Measurements from ENCODE around the gene ZNF543.
"Not testable (repeated sequence)": the region's sequence is repeated elsewhere in the genome, so short reads cannot be mapped to it uniquely, and the experiment has no call there.

The ZNF543 gene

GRCh38 chr19:57321116-57321515, 844 bp downstream of the ZNF543 start:
- no peak for DNase-seq (ENCODE audit: low read depth in 2 of 2)

GRCh38 chr19:57321751-57322150, 1.5 kb downstream of the ZNF543 start:
- no peak for DNase-seq (ENCODE audit: low read depth in 2 of 2)

DNA sequence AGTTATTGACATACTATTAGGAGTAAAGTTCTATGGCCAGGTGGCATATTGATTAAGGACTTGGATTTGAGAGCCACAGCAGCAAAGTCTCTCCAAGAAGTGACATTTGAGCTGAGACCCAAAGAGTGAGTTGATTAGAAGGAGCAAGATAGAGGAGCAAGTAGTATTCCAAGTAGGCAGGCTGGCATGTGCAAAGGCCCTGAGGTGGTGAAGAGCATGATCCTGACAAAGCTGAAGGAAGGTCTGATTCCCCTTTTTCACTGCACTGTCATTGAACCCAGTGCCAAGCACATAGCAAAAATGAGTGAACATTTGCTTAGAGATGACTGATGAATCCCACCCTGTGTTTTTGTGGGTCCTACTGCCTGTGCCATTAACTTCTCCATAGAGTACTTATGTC, 4.7 kb downstream of the ZNF543 start:
- DNase-seq (ENCODE audit: low read depth in 2 of 2): no peak

- no peak for DNase-seq (ENCODE audit: low read depth in 2 of 2)
Observed at GRCh38 chr19:57327993-57328392, 7.7 kb downstream of the ZNF543 start.

DNA sequence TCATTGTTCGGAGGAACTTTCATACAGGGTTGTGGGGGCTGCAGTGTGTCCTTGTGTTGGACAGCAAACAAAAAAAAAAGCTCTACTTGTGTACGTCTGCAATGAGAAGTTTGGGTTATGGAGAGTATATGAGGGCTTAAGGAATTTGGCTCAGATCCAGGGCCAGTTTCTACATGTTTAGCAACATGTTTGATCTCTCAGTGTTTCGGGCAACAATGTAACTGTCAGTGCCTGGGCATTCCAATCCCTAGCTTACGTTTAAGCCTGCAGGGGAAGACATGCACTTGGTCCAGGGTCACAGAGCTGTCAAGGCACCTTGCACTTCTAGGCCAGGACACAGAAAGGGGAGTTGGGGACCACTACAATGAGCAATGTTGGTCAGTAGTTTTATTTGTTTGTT, 13.9 kb downstream of the ZNF543 start:
- no peak for DNase-seq (ENCODE audit: low read depth in 2 of 2)

- no peak for DNase-seq (ENCODE audit: low read depth in 2 of 2)
Observed at GRCh38 chr19:57338877-57339276, 18.6 kb downstream of the ZNF543 start.

DNA sequence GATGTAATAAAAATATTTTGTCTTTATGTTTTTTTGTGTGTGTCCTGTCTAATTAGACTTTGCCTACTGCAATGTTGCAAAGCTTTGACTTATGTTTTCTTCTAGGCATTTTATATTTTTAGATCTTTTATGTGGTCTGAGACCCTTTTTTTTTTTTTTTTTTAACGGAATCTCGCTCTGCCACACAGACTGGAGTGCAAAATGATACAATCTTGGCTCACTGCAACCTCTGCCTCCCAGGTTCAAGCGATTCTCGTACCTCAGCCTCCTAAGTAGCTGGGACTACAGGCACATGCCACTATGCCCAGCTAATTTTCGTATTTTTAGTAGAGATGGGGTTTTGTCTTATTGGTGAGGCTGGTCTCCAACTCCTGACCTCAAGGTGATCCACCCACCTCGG, 22.3 kb downstream of the ZNF543 start:
- DNase-seq (ENCODE audit: low read depth in 2 of 2): no peak

- no peak for DNase-seq (ENCODE audit: low read depth in 2 of 2)
Observed at GRCh38 chr19:57348136-57348535, 27.9 kb downstream of the ZNF543 start.

- peak; percentile 69 to 74 for DNase-seq (ENCODE audit: low read depth in 2 of 2)
Observed at GRCh38 chr19:57350877-57351805, 30.9 kb downstream of the ZNF543 start, which contains the start of gene ZNF304. Gene ZNF304 (plus strand): TSS chr19:57351271. CDS start chr19:57351665, 394 bp downstream.

DNA sequence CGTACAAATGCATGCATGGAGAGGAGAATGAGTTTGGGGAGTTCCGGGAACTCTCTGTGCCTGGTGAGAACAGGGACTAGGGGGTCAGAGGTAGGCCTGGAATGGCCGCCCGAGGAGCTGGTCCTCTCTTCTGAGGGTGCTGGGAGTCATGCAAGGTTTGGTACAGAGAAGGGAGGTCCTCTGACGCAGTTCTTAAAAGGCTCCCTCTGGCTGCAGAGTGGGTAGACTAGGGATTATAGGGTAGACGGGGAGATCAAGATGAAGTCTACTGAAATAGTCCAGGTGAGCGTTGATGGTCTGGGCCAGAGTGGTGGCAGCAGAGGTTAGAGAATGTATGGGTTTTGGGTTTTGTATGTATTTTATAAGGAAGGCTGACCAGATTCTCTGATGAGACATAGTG, 31.6 kb downstream of the ZNF543 start:
- DNase-seq (ENCODE audit: low read depth in 2 of 2): no peak

- no peak for DNase-seq (ENCODE audit: low read depth in 2 of 2)
Observed at GRCh38 chr19:57355916-57356315, 35.6 kb downstream of the ZNF543 start.

GRCh38 chr19:57357406-57357805, 37.1 kb downstream of the ZNF543 start:
- no peak for DNase-seq (ENCODE audit: low read depth in 2 of 2)

DNA sequence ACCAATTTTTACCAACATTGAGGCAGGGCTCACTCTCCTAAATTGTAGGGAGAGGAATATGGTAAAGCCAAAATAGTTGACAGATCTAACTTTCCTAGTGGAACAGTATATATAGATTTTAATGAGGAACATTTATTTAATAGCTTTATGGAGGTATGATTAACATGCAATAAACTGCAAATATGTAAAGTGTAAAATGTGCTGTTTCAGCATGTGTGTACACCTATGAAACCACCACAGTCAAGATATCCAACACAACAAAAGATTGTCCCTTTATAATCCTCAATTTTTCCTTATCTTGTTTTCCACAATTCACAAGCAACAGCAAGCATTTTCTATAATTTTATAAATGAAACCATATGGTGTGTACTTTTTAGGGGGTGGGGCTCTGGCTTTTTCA, 39.0 kb downstream of the ZNF543 start:
- no peak for DNase-seq (ENCODE audit: low read depth in 2 of 2)

- no peak for DNase-seq (ENCODE audit: low read depth in 2 of 2)
Observed at GRCh38 chr19:57362419-57362818, 42.1 kb downstream of the ZNF543 start.

DNA sequence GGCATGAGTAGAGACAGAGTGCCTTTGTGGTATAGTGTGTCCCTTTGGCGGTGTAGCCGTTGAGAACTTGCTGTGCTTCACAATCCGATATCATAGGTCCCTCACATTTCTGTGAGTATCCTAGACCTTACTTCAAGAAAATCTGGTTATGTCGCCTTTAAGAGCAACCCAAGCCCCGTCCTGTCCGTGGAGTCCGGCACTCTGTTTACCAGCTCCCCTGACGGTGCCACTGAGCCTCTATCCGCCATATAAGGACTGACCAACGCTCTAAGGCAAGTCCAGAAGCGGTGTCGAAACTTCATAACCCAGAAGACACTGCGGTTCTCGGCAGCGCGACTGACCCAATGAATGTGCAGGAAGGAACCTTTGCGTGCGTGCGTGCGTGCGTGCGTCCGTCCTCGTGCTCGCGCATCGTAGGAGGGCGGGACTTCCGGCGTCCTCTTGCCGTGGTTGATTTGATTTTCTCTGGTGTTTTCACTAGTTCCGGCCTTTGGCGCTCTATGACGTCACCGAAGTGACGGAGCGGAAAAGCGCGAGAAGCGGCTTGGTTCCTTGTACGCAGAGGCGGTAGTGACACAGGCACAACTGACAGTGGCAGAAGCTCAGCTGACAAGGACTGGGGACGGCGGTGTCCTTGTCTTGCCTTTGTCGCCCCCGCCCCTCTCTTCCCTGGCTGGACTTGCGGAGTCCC, 42.9 kb downstream of the ZNF543 start, which contains the start of the genes TRAPPC2B and ZNF547:
TRAPPC2B (plus strand) TSS at position 555 of the 691 bp plus-strand sequence. CDS start 1,283 bp downstream, outside the sequence.
ZNF547 (plus strand) TSS at position 555 of the 691 bp plus-strand sequence. CDS start 5,005 bp downstream, outside the sequence.
- peak; percentile 96 to 98 for DNase-seq (ENCODE audit: low read depth in 2 of 2)

DNA sequence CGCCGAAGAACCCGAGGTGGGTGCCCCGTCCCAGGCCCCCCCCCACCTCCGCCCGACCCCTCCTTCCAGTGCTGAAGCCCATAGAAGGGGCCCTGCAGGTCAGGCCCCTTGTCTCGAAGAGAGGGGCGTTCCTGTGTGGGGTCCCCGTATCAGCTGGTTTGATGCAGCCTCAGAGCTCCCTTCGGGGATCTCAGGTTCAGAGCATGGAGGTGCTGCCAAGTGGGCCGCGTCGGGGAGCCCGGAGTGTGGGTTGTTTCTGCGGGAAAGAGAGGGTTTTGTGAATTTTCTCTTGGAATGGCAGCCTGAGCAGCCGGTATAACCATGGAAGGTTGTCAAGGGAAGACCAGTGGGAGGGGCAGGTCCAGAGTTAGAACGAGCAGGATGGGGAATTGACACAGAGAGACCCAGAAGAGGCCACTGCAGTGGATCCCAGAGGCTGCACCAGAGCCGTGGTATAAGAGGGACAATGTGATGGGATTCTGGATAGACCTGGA, 43.5 kb downstream of the ZNF543 start:
- DNase-seq (ENCODE audit: low read depth in 2 of 2): no peak

GRCh38 chr19:57366776-57367175, 46.5 kb downstream of the ZNF543 start:
- DNase-seq (ENCODE audit: low read depth in 2 of 2): no peak

DNA sequence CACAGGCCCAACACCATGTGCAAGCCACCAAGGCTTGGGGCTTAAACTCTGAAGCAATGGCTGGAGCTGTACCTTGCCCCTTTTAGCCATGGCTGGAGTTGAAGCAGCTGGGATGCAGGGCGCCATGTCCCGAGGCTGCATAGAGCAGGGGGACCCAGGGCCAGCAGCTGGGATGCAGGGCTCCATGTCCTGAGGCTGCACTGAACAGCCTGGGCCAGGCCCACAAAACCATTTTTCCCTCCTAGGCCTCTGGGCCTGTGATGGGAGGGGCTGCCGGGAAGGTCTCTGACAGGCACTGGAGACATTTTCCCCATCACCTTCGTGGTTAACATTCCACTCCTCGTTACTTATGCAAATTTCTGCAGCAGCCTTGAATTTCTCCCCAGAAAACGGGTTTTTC, 53.9 kb downstream of the ZNF543 start:
- DNase-seq (ENCODE audit: low read depth in 2 of 2): no peak

DNA sequence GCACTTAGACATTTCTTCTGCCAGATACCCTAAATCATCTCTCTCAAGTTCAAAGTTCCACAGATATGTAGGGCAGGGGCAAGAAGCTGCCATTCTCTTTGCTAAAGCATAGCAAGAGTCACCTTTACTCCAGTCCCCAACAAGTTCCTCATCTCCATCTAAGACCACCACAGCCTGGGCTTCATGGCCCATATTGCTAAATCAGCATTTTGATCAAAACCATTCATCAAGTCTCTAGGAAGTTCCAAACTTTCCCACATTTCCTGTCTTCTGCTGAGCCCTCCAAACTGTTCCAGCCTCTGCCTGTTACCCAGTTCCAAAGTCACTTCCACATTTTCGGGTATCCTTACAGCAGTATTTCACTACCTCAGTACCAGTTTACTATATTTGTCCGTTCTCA, 54.4 kb downstream of the ZNF543 start:
- not testable (repeated sequence) for DNase-seq (ENCODE audit: low read depth in 2 of 2)

- DNase-seq (ENCODE audit: low read depth in 2 of 2): no peak
Observed at GRCh38 chr19:57376151-57376550, 55.9 kb downstream of the ZNF543 start.

DNA sequence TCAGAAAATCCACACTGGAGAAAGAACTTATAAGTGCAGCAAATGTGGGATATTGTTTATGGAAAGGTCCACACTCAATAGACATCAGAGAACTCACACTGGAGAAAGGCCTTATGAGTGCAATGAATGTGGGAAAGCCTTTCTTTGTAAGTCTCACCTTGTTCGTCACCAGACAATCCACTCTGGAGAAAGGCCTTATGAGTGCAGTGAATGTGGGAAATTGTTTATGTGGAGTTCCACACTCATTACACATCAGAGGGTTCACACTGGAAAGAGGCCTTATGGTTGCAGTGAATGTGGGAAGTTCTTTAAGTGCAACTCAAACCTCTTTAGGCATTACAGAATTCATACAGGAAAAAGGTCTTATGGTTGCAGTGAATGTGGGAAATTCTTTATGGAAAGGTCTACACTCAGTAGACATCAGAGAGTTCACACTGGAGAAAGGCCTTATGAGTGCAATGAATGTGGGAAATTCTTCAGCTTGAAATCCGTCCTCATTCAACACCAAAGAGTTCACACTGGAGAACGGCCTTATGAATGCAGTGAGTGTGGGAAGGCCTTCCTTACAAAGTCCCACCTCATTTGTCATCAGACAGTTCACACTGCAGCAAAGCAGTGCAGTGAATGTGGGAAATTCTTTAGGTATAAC, 57.4 kb downstream of the ZNF543 start:
- DNase-seq (ENCODE audit: low read depth in 2 of 2): no peak

Measured in activated CD8-positive, alpha-beta memory T cell treated with anti-CD3 and anti-CD28 coated beads for 4 hours (primary cell).